GM21717 (cell line): ENCODE data around the gene FITM1.
A peak's percentile ranks its signal among the peaks of the same experiment; 100 is the strongest.

Experiments
- ATAC-seq: cut with Tn5 transposase; IDR thresholded peaks from one replicate; pipeline ENCODE4 v1.9.1; 2021; ENCODE audit warnings: mild to moderate bottlenecking, moderate library complexity; ENCODE audit not compliant: unreplicated experiment

The FITM1 gene, protein sequence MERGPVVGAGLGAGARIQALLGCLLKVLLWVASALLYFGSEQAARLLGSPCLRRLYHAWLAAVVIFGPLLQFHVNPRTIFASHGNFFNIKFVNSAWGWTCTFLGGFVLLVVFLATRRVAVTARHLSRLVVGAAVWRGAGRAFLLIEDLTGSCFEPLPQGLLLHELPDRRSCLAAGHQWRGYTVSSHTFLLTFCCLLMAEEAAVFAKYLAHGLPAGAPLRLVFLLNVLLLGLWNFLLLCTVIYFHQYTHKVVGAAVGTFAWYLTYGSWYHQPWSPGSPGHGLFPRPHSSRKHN

GRCh38 chr14:24130380-24130716 lies at the start of gene FITM1:
Gene FITM1, plus strand, starts transcription at chr14:24130659. Its CDS starts 905 bp downstream, at chr14:24131564.
- ATAC-seq, result no peak

- peak; percentile 80 for ATAC-seq
Measured at GRCh38 chr14:24080888-24081738, 49.3 kb upstream of the FITM1 start.

- no peak for ATAC-seq
Measured at GRCh38 chr14:24081739-24082211, 48.7 kb upstream of the FITM1 start.

GRCh38 chr14:24082411-24083080 lies 47.9 kb upstream of the FITM1 start:
- no peak for ATAC-seq

GRCh38 chr14:24083462-24083861 lies 47.0 kb upstream of the FITM1 start:
- ATAC-seq, result no peak

- no peak for ATAC-seq
Measured at GRCh38 chr14:24084440-24084839, 46.0 kb upstream of the FITM1 start.

DNA sequence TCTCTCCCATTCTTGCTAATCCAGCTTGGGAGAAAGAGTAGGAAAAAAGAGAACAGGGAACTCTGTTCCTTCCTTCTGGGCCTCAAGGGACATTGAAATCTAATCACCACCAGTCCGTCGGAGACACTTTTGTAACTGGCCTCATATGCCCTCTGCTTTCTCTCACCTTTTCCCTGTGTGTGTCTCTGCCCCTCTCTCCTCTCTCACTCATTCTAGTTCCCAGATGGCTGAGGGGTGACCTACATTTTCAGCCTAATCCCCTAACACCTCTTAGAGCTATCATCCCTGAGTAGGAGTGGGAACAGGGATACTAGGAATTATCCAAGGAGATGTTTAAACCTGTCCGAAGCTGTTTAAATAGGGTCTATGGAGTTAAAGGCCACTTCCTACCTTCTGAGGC lies 45.2 kb upstream of the FITM1 start:
- ATAC-seq, result no peak

- no peak for ATAC-seq
Measured at GRCh38 chr14:24086193-24086955, 44.1 kb upstream of the FITM1 start.

- ATAC-seq, result no peak
Measured at GRCh38 chr14:24087004-24087403, 43.5 kb upstream of the FITM1 start.

- no peak for ATAC-seq
Measured at GRCh38 chr14:24088095-24088494, 42.4 kb upstream of the FITM1 start.

DNA sequence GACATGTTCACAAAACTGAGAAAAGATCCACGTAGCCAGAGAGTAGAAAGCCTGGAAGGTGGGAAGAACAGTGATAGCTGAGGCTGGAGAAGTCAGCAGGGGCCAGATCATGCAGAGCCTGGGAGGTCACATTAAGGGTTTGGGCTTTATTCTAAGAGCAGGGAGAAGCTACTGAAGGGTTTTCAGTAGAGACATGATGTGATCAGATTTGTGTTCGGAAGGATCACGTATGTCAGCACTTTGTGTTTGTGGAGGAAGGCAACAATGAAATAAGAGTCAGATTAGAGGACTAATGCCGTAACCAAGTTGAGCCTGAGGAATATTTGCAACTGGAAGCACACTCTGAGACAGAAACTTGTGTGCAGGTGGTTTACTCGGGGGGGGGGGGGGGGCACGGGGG lies 40.6 kb upstream of the FITM1 start:
- ATAC-seq, result no peak

- no peak for ATAC-seq
Measured at GRCh38 chr14:24092110-24092504, 38.4 kb upstream of the FITM1 start.

- ATAC-seq, result no peak
Measured at GRCh38 chr14:24092505-24093206, 37.8 kb upstream of the FITM1 start.

DNA sequence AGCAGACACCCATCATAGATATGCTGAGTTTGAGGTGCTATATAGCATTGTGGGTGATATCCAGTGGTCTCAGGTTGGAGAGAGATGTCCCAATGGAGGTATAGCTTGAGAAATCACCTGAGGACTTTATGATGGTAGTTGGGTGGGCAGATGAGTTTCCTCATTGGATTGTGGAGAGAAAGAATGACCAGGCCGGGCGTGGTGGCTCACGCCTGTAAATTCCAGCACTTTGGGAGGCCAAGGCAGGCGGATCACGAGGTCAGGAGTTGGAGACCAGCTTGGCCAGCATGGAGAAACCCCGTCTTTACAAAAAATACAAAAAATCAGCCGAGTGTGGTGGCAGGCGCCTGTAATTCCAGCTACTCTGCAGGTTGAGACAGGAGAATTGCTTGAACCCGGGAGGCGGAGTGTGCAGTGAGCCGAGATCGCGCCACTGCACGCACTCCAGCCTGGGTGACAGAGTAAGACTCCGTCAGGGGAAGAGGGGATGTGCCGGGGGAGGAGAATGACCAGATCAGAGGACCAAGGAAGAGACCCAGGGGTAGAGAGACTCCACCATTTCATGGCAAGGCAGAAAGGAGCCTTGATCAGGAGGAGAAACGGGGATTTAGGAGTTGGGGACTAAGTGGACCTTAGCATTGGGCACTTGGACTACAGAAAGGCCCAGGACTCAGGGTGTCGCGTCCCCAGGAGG lies 37.1 kb upstream of the FITM1 start:
- no peak for ATAC-seq

DNA sequence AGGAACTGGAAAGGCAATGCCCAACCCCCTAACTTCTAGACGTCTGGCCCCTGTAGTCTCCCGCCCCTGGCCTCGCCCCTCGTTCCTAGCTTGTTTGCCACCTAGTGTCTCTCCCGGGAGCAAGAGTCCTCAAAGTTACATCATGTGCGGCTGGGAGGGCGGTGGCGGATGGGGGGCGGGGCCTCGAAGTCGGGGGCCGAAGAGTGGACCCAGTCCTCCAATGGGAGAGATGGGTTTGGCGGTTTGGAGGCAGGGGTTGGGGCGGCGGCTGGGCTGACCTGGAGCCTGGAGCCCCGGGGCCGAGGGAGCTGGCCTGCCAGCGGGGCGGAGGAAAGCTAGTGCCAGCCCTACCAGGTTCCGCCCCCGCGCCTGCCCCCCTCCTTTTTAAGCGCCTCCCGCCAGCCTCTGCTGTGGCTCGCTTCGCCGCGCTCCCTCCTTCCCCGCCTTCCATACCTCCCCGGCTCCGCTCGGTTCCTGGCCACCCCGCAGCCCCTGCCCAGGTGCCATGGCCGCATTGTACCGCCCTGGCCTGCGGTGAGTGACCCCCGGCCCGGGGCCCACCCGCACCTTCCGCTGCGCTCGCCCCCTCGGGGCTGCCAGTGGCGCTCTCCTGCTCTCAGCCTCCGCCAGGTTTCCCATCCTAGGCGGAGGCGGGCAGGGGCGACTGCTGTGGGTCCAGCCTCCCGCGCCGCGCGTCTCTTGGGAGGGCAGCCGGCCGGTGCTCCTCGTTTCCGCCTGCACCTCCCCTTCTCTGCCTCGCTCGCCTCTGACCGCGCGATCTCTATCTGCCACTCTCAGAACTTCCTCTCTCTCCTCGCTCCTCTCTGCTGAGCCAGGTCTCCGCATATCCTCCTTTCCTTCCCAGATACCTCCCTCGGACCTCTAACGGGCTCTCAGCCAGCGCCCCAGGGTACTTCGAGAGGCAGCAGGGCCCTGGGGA lies 36.3 kb upstream of the FITM1 start, which contains the start of gene PCK2:
TSS of gene PCK2 (plus strand) at position 411 of the 940 bp plus-strand sequence. CDS start at position 506, 95 bp downstream.
- peak; percentile 39 for ATAC-seq

- no peak for ATAC-seq
Measured at GRCh38 chr14:24094841-24095270, 35.6 kb upstream of the FITM1 start.

GRCh38 chr14:24095271-24096068 lies 35.0 kb upstream of the FITM1 start:
- peak; percentile 67 for ATAC-seq
